ENCODE data around the gene POLK.
"Not testable (repeated sequence)": the region's sequence is repeated elsewhere in the genome, so short reads cannot be mapped to it uniquely, and the experiment has no call there.

The POLK gene

DNA sequence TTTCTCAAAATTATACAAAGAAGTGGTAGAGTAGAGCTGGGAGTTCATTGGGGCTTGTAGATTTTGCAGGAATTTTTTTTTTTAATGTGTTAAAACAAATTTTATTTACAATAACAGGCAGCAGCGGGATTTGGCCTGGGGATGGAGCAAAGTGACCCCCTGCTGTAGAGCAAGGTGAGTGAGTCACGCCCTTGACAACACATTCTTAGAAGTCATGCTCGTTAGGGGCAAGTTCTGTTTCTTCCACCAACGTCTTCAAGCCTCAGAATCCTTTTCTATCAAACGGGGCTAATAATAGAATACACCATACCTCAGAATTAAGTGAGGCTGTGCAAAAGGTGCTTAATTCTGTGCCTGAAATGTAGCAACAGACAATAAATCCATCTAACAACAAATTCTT, 98.5 kb downstream of the POLK start:
- H3K27me3 ChIP-seq (replicated peaks; ENCODE audit: control insufficient read depth, insufficient read depth, low read length), result no peaks in the 10 kb centered on the region
- peaks cover 4% of the 10 kb centered on the region for H3K4me1 ChIP-seq (ENCODE audit: control insufficient read depth, insufficient read depth, low read length)
- no peak for DNase-seq (ENCODE audit: low read depth)
- no peaks in the 10 kb centered on the region for H3K9me3 ChIP-seq (ENCODE audit: control insufficient read depth, low read length)
- no peak overlapping the region for H3K9ac ChIP-seq (ENCODE audit: low read length)
- peaks cover 5% of the 10 kb centered on the region for H3K36me3 ChIP-seq (ENCODE audit: control insufficient read depth, insufficient read depth, low read length, severe bottlenecking)
- H3K4me3 ChIP-seq (ENCODE audit: low read length), result no peak overlapping the region

DNA sequence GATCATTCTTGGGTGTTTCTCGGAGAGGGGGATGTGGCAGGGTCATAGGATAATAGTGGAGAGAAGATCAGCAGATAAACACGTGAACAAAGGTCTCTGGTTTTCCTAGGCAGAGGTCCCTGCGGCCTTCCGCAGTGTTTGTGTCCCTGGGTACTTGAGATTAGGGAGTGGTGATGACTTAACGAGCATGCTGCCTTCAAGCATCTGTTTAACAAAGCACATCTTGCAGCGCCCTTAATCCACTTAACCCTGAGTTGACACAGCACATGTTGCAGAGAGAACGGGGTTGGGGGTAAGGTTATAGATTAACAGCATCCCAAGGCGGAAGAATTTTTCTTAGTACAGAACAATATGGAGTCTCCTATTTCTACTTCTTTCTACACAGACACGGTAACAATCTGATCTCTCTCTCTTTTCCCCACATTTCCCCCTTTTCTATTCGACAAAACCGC, 99.2 kb downstream of the POLK start:
- H3K4me3 ChIP-seq (ENCODE audit: low read length), result peak overlapping the region; percentile 81
- not testable (repeated sequence) for H3K27me3 ChIP-seq (replicated peaks; ENCODE audit: control insufficient read depth, insufficient read depth, low read length); H3K36me3 ChIP-seq (ENCODE audit: control insufficient read depth, insufficient read depth, low read length, severe bottlenecking); H3K4me1 ChIP-seq (ENCODE audit: control insufficient read depth, insufficient read depth, low read length); DNase-seq (ENCODE audit: low read depth); H3K9me3 ChIP-seq (ENCODE audit: control insufficient read depth, low read length)
- H3K9ac ChIP-seq (ENCODE audit: low read length), result peak overlapping the region; percentile 80

DNA sequence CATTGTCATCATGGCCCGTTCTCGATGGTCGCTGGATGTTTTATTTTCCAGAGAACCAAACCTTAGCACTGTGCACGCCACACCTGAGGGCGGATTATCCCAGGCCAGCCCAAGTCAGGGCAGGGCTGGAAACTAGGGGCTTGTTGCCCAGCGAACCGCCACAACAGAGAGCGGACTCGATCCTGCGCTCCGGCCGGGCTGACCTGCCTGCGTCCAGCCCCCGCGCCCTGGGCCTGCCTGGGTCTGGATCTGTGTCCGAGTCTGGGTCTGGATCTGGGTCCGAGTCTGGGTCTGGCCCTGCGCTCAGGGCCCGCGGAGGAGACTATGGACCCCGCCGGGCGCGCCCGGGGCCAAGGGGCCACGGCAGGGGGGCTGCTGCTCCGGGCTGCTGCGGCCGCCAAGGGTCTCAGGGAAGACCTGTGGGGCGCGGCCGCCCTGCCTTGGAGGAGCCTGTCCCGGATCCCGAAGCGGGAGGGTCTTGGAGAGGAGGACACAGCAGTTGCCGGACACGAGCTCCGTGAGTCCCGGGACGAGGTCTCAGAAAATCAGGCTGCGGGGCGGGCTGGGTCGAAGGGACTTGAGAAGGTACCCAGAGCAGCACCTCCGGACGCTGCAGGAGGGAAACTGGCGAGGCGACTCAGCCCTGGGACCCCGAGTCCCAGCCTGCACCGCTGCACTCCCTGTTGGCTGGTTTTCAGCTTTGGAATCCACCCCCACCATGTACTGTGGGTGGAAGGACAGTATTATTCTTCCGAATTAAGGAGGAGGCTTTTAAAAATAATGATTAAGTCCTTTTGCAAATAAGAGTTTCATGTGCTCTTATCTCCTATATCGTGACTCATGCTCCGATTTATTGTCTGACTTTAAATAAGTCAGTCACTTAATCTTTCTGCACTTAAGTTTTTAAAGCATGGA, 99.9 kb downstream of the POLK start, which contains the start of gene ANKDD1B:
TSS of gene ANKDD1B (plus strand) at position 143 of the 915 bp plus-strand sequence. CDS start at position 325, 182 bp downstream.
- DNase-seq (ENCODE audit: low read depth), result peak; percentile 45
- peaks cover 13% of the 10 kb centered on the region for H3K4me1 ChIP-seq (ENCODE audit: control insufficient read depth, insufficient read depth, low read length)
- H3K4me3 ChIP-seq (ENCODE audit: low read length), result peak within 1 kb of the TSS; percentile 81
- H3K9me3 ChIP-seq (ENCODE audit: control insufficient read depth, low read length), result no peaks in the 10 kb centered on the region
- H3K27me3 ChIP-seq (replicated peaks; ENCODE audit: control insufficient read depth, insufficient read depth, low read length), result no peaks in the 10 kb centered on the region
- peak within 1 kb of the TSS; percentile 80 for H3K9ac ChIP-seq (ENCODE audit: low read length)
- peaks cover 5% of the 10 kb centered on the region for H3K36me3 ChIP-seq (ENCODE audit: control insufficient read depth, insufficient read depth, low read length, severe bottlenecking)

DNA sequence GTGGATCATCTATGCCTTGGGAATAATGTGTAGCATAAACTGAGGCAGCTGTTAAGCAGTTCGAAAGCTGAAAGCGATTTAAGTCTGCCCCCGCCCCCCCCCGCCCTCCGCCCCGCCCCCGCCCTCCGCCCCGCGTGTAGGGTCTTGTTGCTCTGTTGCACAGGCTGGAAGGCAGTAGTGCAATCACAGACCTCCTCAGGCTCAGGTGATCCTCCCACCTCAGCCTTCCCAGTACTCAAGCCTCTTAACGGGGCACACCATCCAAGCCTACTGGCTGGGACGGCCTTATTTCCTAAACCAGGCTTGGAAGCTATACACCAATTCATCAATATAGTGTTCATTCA, 100.5 kb downstream of the POLK start:
- peaks cover 5% of the 10 kb centered on the region for H3K36me3 ChIP-seq (ENCODE audit: control insufficient read depth, insufficient read depth, low read length, severe bottlenecking)
- DNase-seq (ENCODE audit: low read depth), result no peak
- H3K9me3 ChIP-seq (ENCODE audit: control insufficient read depth, low read length), result no peaks in the 10 kb centered on the region
- no peaks in the 10 kb centered on the region for H3K27me3 ChIP-seq (replicated peaks; ENCODE audit: control insufficient read depth, insufficient read depth, low read length)
- H3K4me1 ChIP-seq (ENCODE audit: control insufficient read depth, insufficient read depth, low read length), result peaks cover 19% of the 10 kb centered on the region
- peak overlapping the region; percentile 80 for H3K9ac ChIP-seq (ENCODE audit: low read length)
- peak overlapping the region; percentile 81 for H3K4me3 ChIP-seq (ENCODE audit: low read length)

DNA sequence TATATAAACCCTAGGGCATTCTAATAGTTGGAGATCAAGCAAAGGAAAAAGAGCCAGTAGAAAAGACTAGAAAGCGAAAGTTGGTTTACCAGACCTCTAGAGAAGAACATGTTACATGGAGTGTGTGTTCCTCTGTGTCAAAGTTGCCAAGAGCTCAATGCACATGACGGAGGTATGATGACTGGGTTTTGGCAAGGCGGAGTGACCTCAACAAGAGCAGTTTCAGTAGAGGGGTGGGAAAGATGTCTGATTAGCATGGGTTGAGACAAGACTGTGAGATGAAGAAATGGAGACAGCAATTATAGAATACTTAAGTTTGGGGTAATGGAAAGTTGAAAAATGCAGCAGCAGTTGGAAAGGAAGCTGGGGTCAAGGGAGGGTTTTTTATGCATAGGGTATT, 101.2 kb downstream of the POLK start:
- Histone ChIP-seq H3K36me3 (ENCODE audit: control insufficient read depth, insufficient read depth, low read length, severe bottlenecking) (peaks cover 5% of the 10 kb centered on the region), H3K4me1 (ENCODE audit: control insufficient read depth, insufficient read depth, low read length) (peaks cover 26% of the 10 kb centered on the region), H3K27me3 (replicated peaks; ENCODE audit: control insufficient read depth, insufficient read depth, low read length) (no peaks in the 10 kb centered on the region), H3K9me3 (ENCODE audit: control insufficient read depth, low read length) (no peaks in the 10 kb centered on the region), H3K9ac (ENCODE audit: low read length) (no peak overlapping the region), H3K4me3 (ENCODE audit: low read length) (no peak overlapping the region)
- no peak for DNase-seq (ENCODE audit: low read depth)

DNA sequence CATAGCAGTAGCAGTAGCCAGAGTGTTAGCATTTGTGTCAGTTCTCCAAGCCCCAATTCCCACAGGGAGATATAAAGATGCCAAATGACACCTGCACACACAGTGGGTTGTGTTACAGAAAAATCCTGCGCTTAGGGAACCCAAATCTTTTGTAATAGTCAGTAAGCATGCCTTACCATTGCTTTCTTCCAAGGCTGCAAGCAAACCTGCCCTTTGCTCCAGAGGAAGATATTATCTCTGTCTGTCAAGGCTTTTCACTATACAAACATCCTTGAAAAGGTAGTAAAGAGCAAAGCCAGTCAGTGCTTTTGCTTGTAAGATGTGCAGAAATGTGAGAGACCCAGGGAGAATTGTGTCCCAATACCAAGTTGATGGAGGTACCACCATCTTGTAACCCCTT, 102.5 kb downstream of the POLK start:
- no peaks in the 10 kb centered on the region for H3K27me3 ChIP-seq (replicated peaks; ENCODE audit: control insufficient read depth, insufficient read depth, low read length)
- H3K4me3 ChIP-seq (ENCODE audit: low read length), result no peak overlapping the region
- H3K4me1 ChIP-seq (ENCODE audit: control insufficient read depth, insufficient read depth, low read length), result peaks cover 26% of the 10 kb centered on the region

DNA sequence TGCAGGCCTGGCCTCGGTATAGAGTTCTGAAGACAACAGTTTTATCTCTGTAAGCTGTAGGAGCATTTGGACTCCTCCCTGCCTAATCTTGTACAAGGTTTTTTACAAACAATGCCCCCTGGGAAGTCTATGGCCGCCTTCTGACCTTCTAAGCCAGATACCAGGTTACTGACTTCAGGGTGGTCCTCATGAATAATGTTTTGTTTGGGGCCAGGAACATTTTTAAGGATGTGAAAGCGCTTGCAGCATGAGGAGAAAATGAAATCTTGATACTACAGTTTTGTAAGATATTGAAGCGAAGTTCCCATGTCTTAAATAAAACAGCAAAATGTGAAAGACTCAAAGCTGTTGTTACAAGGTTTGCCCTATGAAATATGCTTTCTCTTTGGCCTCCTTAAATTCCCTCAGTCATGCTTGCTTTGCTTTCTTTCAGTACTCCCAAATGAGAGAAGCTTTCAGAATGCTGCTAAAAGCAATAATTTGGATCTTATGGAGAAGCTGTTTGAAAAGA, 104.7 kb downstream of the POLK start:
- peaks cover 6% of the 10 kb centered on the region for H3K36me3 ChIP-seq (ENCODE audit: control insufficient read depth, insufficient read depth, low read length, severe bottlenecking)
- no peaks in the 10 kb centered on the region for H3K9me3 ChIP-seq (ENCODE audit: control insufficient read depth, low read length)
- H3K9ac ChIP-seq (ENCODE audit: low read length), result peak overlapping the region; percentile 59
- no peaks in the 10 kb centered on the region for H3K27me3 ChIP-seq (replicated peaks; ENCODE audit: control insufficient read depth, insufficient read depth, low read length)
- H3K4me1 ChIP-seq (ENCODE audit: control insufficient read depth, insufficient read depth, low read length), result peaks cover 23% of the 10 kb centered on the region
- DNase-seq (ENCODE audit: low read depth), result peak; percentile 43
- H3K4me3 ChIP-seq (ENCODE audit: low read length), result peak overlapping the region; percentile 31

More for the DNA sequence above, 102.5 kb downstream of the POLK start:
- no peak for DNase-seq (ENCODE audit: low read depth)
- no peaks in the 10 kb centered on the region for H3K36me3 ChIP-seq (ENCODE audit: control insufficient read depth, insufficient read depth, low read length, severe bottlenecking)
- no peak overlapping the region for H3K9ac ChIP-seq (ENCODE audit: low read length)
- H3K9me3 ChIP-seq (ENCODE audit: control insufficient read depth, low read length), result no peaks in the 10 kb centered on the region

DNA sequence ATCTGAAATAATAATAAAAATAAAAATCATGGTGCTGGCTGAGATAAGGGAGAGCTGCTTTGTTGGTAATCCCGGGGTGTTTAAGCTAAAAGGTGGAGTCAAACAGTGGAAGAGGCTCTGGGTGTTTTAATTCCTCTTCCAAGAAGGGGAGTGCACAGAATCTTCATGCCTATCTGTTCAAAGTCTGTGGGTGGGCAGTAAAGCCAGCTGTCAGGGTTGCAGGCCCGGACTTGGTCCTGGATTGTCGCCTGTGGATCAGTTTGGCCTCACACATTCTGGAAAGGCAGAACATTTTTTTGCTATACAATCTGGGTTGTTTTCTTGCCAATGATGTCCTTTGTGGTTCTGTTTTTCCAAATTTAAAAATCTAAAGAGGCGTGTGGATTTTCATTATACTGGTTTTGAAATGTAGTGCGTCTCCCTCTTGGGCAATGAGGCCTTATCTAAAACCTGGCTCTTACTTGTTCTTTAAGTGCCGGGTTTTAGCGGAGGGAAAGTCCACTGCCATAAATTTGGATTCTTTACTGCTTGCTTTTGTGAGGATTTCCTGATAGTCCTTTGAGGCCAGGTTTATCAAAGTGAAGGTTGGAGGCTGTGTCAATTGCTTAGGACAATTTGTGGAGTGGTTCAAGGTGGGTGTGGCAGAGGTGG, 105.4 kb downstream of the POLK start:
- DNase-seq (ENCODE audit: low read depth), result no peak
- Histone ChIP-seq H3K36me3 (ENCODE audit: control insufficient read depth, insufficient read depth, low read length, severe bottlenecking) (peaks cover 6% of the 10 kb centered on the region), H3K9ac (ENCODE audit: low read length) (peak overlapping the region; percentile 59), H3K4me3 (ENCODE audit: low read length) (no peak overlapping the region), H3K4me1 (ENCODE audit: control insufficient read depth, insufficient read depth, low read length) (peaks cover 23% of the 10 kb centered on the region), H3K27me3 (replicated peaks; ENCODE audit: control insufficient read depth, insufficient read depth, low read length) (no peaks in the 10 kb centered on the region), H3K9me3 (ENCODE audit: control insufficient read depth, low read length) (no peaks in the 10 kb centered on the region)

DNA sequence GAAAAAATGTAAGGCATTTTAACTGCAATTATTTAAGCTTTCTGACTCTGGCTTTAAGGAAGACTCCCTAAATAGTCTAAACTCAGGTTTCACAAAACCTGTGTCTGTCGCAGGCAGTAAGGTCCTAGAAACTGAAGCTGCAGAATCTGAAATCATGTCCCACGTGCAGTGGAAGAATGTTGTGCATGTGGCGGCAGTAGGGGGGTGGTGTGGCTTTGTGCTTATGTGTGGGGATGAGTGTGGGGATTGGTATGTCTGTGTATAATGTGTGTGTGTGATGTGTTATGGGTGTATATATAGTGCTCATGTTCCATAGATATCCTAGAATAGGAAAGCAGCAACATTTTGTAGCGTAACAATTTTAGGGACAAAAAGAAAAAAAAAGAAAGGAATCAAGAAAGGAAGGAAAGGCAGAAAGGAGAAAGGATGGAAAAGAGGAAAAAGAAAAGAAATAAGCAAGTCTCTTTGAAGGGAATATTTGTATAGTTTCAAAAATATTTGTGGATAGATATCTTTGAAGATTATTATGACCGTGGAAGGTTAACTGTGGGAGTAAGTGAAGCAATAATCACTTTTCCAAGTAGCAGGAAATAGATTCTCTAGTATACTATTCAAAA, 106.2 kb downstream of the POLK start:
- DNase-seq (ENCODE audit: low read depth), result no peak
- Histone ChIP-seq H3K4me1 (ENCODE audit: control insufficient read depth, insufficient read depth, low read length) (peaks cover 23% of the 10 kb centered on the region), H3K9ac (ENCODE audit: low read length) (peak overlapping the region; percentile 59), H3K4me3 (ENCODE audit: low read length) (no peak overlapping the region), H3K9me3 (ENCODE audit: control insufficient read depth, low read length) (no peaks in the 10 kb centered on the region), H3K27me3 (replicated peaks; ENCODE audit: control insufficient read depth, insufficient read depth, low read length) (no peaks in the 10 kb centered on the region), H3K36me3 (ENCODE audit: control insufficient read depth, insufficient read depth, low read length, severe bottlenecking) (peaks cover 6% of the 10 kb centered on the region)

DNA sequence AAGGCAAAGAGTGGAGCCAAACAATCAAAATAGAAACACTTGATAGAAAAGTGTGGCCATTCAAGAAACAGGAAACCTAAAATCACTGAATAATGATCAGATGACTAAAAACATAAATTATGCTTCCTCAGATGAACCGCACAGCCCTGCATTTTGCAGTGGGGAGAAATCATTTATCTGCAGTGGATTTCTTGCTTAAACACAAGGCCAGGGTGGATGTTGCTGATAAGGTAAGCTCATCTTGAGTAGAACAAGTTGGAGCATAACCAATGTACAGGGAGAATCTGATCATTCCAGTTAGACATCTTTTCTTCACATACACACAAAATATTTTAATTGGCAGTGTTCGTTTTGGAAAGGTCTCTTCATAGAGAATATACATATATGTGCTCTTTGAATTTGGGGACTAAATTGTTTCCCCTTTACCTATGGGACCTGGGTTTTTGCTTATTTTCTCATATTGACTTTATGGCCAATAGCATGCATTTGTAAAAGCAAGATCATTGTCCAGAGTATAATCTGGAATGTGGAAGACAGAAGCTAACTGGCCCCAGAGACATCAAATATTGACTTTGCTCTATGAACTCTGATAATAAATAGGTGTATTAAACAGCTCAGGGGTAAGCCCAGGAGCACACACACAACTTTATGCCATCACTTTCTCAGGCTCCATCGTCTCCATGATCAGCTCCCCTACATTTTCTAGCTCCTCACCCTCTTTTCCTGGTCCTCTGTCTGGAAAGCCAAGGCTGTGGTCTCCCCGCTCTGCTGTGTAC, 108.7 kb downstream of the POLK start:
- H3K9me3 ChIP-seq (ENCODE audit: control insufficient read depth, low read length), result no peaks in the 10 kb centered on the region
- DNase-seq (ENCODE audit: low read depth), result no peak

More for the DNA sequence above, 108.7 kb downstream of the POLK start:
- Histone ChIP-seq H3K4me1 (ENCODE audit: control insufficient read depth, insufficient read depth, low read length) (peaks cover 26% of the 10 kb centered on the region), H3K9ac (ENCODE audit: low read length) (no peak overlapping the region), H3K27me3 (replicated peaks; ENCODE audit: control insufficient read depth, insufficient read depth, low read length) (no peaks in the 10 kb centered on the region), H3K36me3 (ENCODE audit: control insufficient read depth, insufficient read depth, low read length, severe bottlenecking) (peaks cover 7% of the 10 kb centered on the region), H3K4me3 (ENCODE audit: low read length) (no peak overlapping the region)

Measured in adipocyte (in vitro differentiated cells).